ENCODE results near the gene FHOD3. TPM values are rescaled to one million over a fixed set of nuclear protein-coding genes. Genes with fewer than 3 reads are reported as not detected.

The FHOD3 gene
- total and polyA plus RNA-seq, 2 donors (not counting 1 experiment from before 2014, with no cell fraction given): not detected

- TF ChIP-seq CTCF (IDR thresholded peaks at IDR 0.05) (no peak), EZH2 (IDR thresholded peaks at IDR 0.05; ENCODE audit: borderline replicate concordance, insufficient read depth, low read depth, low read length, poor library complexity, severe bottlenecking) (no peak)
- ChIA-PET CTCF (no interaction called here), POLR2A (no interaction called here)
- Histone ChIP-seq H2AFZ (ENCODE audit: insufficient read depth, low read depth, low read length, poor library complexity, severe bottlenecking) (no peak overlapping the region), H3K36me3 (replicated peaks in 1 of 2; ENCODE audit: control extremely low read depth in 1 of 2, control insufficient read depth in 1 of 2, extremely low read depth in 1 of 2, insufficient read depth in 2 of 2, low read length in 1 of 2) (no peaks in the 10 kb centered on the region), H4K20me1 (ENCODE audit: control insufficient read depth, insufficient read depth, low read length, poor library complexity, severe bottlenecking) (no peaks in the 10 kb centered on the region), H3K9ac (ENCODE audit: low read length) (no peak overlapping the region), H3K4me1 (ENCODE audit: control insufficient read depth in 2 of 2, insufficient read depth in 2 of 2, low read length in 2 of 2) (no peaks in the 10 kb centered on the region), H3K4me3 (ENCODE audit: control extremely low read depth in 1 of 5, extremely low read depth in 1 of 5, insufficient read depth in 1 of 5, low read depth in 2 of 5, low read length in 4 of 5) (no peak overlapping the region), H3K79me2 (ENCODE audit: control insufficient read depth, insufficient read depth, low read length) (no peaks in the 10 kb centered on the region), H3K4me2 (replicated peaks; ENCODE audit: low read depth, low read length, poor library complexity, severe bottlenecking) (no peak overlapping the region), H3K27ac (ENCODE audit: low read length in 2 of 2) (no peak overlapping the region), H3K9me3 (ENCODE audit: control extremely low read depth in 1 of 3, control insufficient read depth in 2 of 3, insufficient read depth in 1 of 3, low read length in 2 of 3) (no peaks in the 10 kb centered on the region), H3K27me3 (replicated peaks in 1 of 4; ENCODE audit: control extremely low read depth in 1 of 4, control insufficient read depth in 3 of 4, insufficient read depth in 4 of 4, low read length in 3 of 4) (peaks cover 0 to 4% (median 0%) of the 10 kb centered on the region in 4 experiments)
- Mint-ChIP-seq H3K9me3 (ENCODE audit: insufficient read depth) (no peaks in the 10 kb centered on the region), H3K4me3 (no peak overlapping the region), H3K4me1 (no peaks in the 10 kb centered on the region), H3K27ac (no peak overlapping the region), H3K27me3 (peaks cover 6% of the 10 kb centered on the region)
- intact Hi-C loops (cut with micrococcal nuclease): no loop called here
- DNase-seq (no peak), ATAC-seq (ENCODE audit: low read depth) (no peak)
- WGBS (ENCODE audit: insufficient coverage): 88% methylated on average over 8 of the region's 15 CpGs
Observed at GRCh38 chr18:36693931-36694620, 396.6 kb downstream of the FHOD3 start.

- POLR2A ChIA-PET: no interaction called here
- H3K4me1 ChIP-seq (ENCODE audit: control insufficient read depth in 2 of 2, insufficient read depth in 2 of 2, low read length in 2 of 2): no peaks in the 10 kb centered on the region
- no peak overlapping the region for H3K4me3 ChIP-seq (ENCODE audit: control extremely low read depth in 1 of 5, extremely low read depth in 1 of 5, insufficient read depth in 1 of 5, low read depth in 2 of 5, low read length in 4 of 5)
- Mint-ChIP-seq H3K27ac (no peak overlapping the region), H3K4me1 (no peaks in the 10 kb centered on the region), H3K4me3 (no peak overlapping the region), H3K9me3 (ENCODE audit: insufficient read depth) (no peaks in the 10 kb centered on the region), H3K27me3 (peaks cover 9% of the 10 kb centered on the region)
- no peaks in the 10 kb centered on the region for H3K79me2 ChIP-seq (ENCODE audit: control insufficient read depth, insufficient read depth, low read length)
- no peak overlapping the region for H3K9ac ChIP-seq (ENCODE audit: low read length)
- no peaks in the 10 kb centered on the region for H4K20me1 ChIP-seq (ENCODE audit: control insufficient read depth, insufficient read depth, low read length, poor library complexity, severe bottlenecking)
- DNase-seq (no peak), ATAC-seq (ENCODE audit: low read depth) (no peak)
- no peak overlapping the region for H3K4me2 ChIP-seq (replicated peaks; ENCODE audit: low read depth, low read length, poor library complexity, severe bottlenecking)
- H3K27ac ChIP-seq (ENCODE audit: low read length in 2 of 2): no peak overlapping the region
- WGBS (ENCODE audit: insufficient coverage): no CpG with 5 or more reads among the region's 3 CpGs
- intact Hi-C loops (cut with micrococcal nuclease): no loop called here
- H3K27me3 ChIP-seq (replicated peaks in 1 of 4; ENCODE audit: control extremely low read depth in 1 of 4, control insufficient read depth in 3 of 4, insufficient read depth in 4 of 4, low read length in 3 of 4): peaks cover 0 to 2% (median 0%) of the 10 kb centered on the region in 4 experiments
- no peaks in the 10 kb centered on the region for H3K36me3 ChIP-seq (replicated peaks in 1 of 2; ENCODE audit: control extremely low read depth in 1 of 2, control insufficient read depth in 1 of 2, extremely low read depth in 1 of 2, insufficient read depth in 2 of 2, low read length in 1 of 2)
- no peak overlapping the region for H2AFZ ChIP-seq (ENCODE audit: insufficient read depth, low read depth, low read length, poor library complexity, severe bottlenecking)
- CTCF ChIA-PET: no interaction called here
- TF ChIP-seq CTCF (IDR thresholded peaks at IDR 0.05): no peak
- TF ChIP-seq EZH2 (IDR thresholded peaks at IDR 0.05; ENCODE audit: borderline replicate concordance, insufficient read depth, low read depth, low read length, poor library complexity, severe bottlenecking): no peak
- H3K9me3 ChIP-seq (ENCODE audit: control extremely low read depth in 1 of 3, control insufficient read depth in 2 of 3, insufficient read depth in 1 of 3, low read length in 2 of 3): no peaks in the 10 kb centered on the region
Observed at GRCh38 chr18:36695806-36696205, 398.3 kb downstream of the FHOD3 start.

Data from B cell (primary cell).